Thyroid gland (tissue), 4 donors: ENCODE data around the gene RXFP4. TPM values are rescaled to one million over a fixed set of nuclear protein-coding genes. Genes with fewer than 3 reads are reported as not detected.

ENCODE experiments used
- DNase-seq, 2 donors: peaks; one replicate each; pipeline ENCODE4 v3.0.0-alpha.2; 2019
- H3K27ac ChIP-seq, 3 donors: fragments of 200-600 bp; sonication (generic); 1 replicate in 2 of 3; 2 replicates in 1 of 3; pipeline ENCODE4 v1.5.1; 2016 to 2019; ENCODE audit warnings: mild to moderate bottlenecking in 1 of 3, moderate library complexity in 1 of 3
- H3K27me3 ChIP-seq: fragments of 200-600 bp; sonication (generic); one replicate; pipeline ENCODE4 v1.5.1; 2019
- H3K36me3 ChIP-seq, 2 donors: fragments of 200-600 bp; sonication (generic); one replicate each; pipeline ENCODE4 v1.5.1; 2016 to 2019
- H3K4me1 ChIP-seq, 2 donors: fragments of 200-600 bp; sonication (generic); one replicate each; pipeline ENCODE4 v1.5.1; 2017 to 2019
- H3K4me3 ChIP-seq, 3 donors: fragments of 200-600 bp; sonication (generic); replicated peaks in 1 of 3; 1 replicate in 2 of 3; 2 replicates in 1 of 3; pipeline ENCODE4 v1.5.1; 2016; ENCODE audit warnings: mild to moderate bottlenecking in 1 of 3
- H3K9me3 ChIP-seq: fragments of 200-600 bp; sonication (generic); one replicate; pipeline ENCODE4 v1.5.1; 2017
- CTCF ChIP-seq, 6 experiments: fragments of 200-600 bp in 3 of 6; fragments of 450-650 bp in 3 of 6; sonication (generic) in 3 of 6; IDR thresholded peaks; one replicate each; pipeline ENCODE4 v1.5.1; 2016 to 2019; ENCODE audit warnings: antibody characterized with exemption in 6 of 6, mild to moderate bottlenecking in 2 of 6, inconsistent platforms in 1 of 6, moderate library complexity in 1 of 6
- POLR2A ChIP-seq, 2 donors: fragments of 450-650 bp; IDR thresholded peaks; one replicate each; pipeline ENCODE4 v1.6.1; 2017; ENCODE audit warnings: antibody characterized with exemption in 2 of 2, mild to moderate bottlenecking in 2 of 2, moderate library complexity in 1 of 2
- WGBS, 2 donors: methylation state at CpG; one replicate each; pipeline ENCODE4 v1.1.5; 2017; 5-methylcytosine and 5-hydroxymethylcytosine counted together
- intact Hi-C: fragments of 100-400 bp; cut with DNase I; formaldehyde crosslinking; loops from one replicate; pipeline ENCODE4 v1.15.1; 2023
- total RNA-seq, 4 donors: library from RNA; depleted of rRNA; stranded (reverse); fragments of >200 nt; gene quantifications; one replicate each; pipeline ENCODE4 v1.2.3, GENCODE V29; 2016

The RXFP4 gene
- total RNA-seq, 4 donors from 2014 or later: not detected

GRCh38 chr1:155962599-155963211 is 21.3 kb downstream of the RXFP4 start:
- Histone ChIP-seq H3K27ac (peak overlapping the region in 2 of 3 donors; percentile 24 to 32), H3K36me3 (peaks cover 82 to 83% of the 10 kb centered on the region in 2 donors), H3K4me3 (no peak overlapping the region), H3K9me3 (no peaks in the 10 kb centered on the region), H3K27me3 (no peaks in the 10 kb centered on the region), H3K4me1 (peaks cover 3 to 40% of the 10 kb centered on the region in 2 donors)
- intact Hi-C loops: no loop called here
- peak; percentile 31 to 42 for DNase-seq
- TF ChIP-seq POLR2A (IDR thresholded peaks at IDR 0.05) (no peak), CTCF (IDR thresholded peaks at IDR 0.05) (no peak)
- WGBS, 2 donors: 81% methylated on average over 12 to 17 of the region's 18 CpGs

- Histone ChIP-seq H3K36me3 (peaks cover 69 to 73% of the 10 kb centered on the region in 2 donors), H3K27ac (no peak overlapping the region), H3K9me3 (no peaks in the 10 kb centered on the region), H3K4me3 (no peak overlapping the region), H3K4me1 (peaks cover 6 to 50% of the 10 kb centered on the region in 2 donors), H3K27me3 (no peaks in the 10 kb centered on the region)
- TF ChIP-seq CTCF (IDR thresholded peaks at IDR 0.05) (no peak), POLR2A (IDR thresholded peaks at IDR 0.05) (no peak)
- intact Hi-C loops: no loop called here
- 91 to 93% methylated on average over 7 of the region's 7 CpGs for WGBS, 2 donors
- DNase-seq: no peak
Measured at GRCh38 chr1:155964193-155964592, 22.8 kb downstream of the RXFP4 start.

- no peak for TF ChIP-seq CTCF (IDR thresholded peaks at IDR 0.05)
- TF ChIP-seq POLR2A (IDR thresholded peaks at IDR 0.05): no peak
- peaks cover 52 to 55% of the 10 kb centered on the region in 2 donors for H3K36me3 ChIP-seq
- H3K4me1 ChIP-seq: peaks cover 12 to 53% of the 10 kb centered on the region in 2 donors
- 90 to 94% methylated on average over 7 to 9 of the region's 9 CpGs for WGBS, 2 donors
- no peak for DNase-seq
- no peaks in the 10 kb centered on the region for H3K9me3 ChIP-seq
- intact Hi-C loops: no loop called here
- H3K4me3 ChIP-seq: no peak overlapping the region
- H3K27me3 ChIP-seq: no peaks in the 10 kb centered on the region
- peak overlapping the region in 2 of 3 donors; percentile 8 to 9 for H3K27ac ChIP-seq
Measured at GRCh38 chr1:155966135-155966534, 24.7 kb downstream of the RXFP4 start.

GRCh38 chr1:155966750-155967149 is 25.3 kb downstream of the RXFP4 start:
- WGBS, 2 donors: 74 to 80% methylated on average over 7 of the region's 7 CpGs
- Histone ChIP-seq H3K4me1 (peaks cover 18 to 60% of the 10 kb centered on the region in 2 donors), H3K4me3 (no peak overlapping the region), H3K27me3 (no peaks in the 10 kb centered on the region), H3K36me3 (peaks cover 46 to 49% of the 10 kb centered on the region in 2 donors), H3K27ac (peak overlapping the region; percentile 10 to 76 (median 29)), H3K9me3 (no peaks in the 10 kb centered on the region)
- TF ChIP-seq POLR2A (IDR thresholded peaks at IDR 0.05): no peak
- no peak for TF ChIP-seq CTCF (IDR thresholded peaks at IDR 0.05)
- DNase-seq: no peak
- intact Hi-C loops: no loop called here

GRCh38 chr1:155967341-155968050 is 26.1 kb downstream of the RXFP4 start:
- Histone ChIP-seq H3K4me1 (peaks cover 26 to 61% of the 10 kb centered on the region in 2 donors), H3K27ac (peak overlapping the region; percentile 10 to 76 (median 29)), H3K27me3 (no peaks in the 10 kb centered on the region), H3K9me3 (no peaks in the 10 kb centered on the region), H3K36me3 (peaks cover 38 to 41% of the 10 kb centered on the region in 2 donors), H3K4me3 (no peak overlapping the region)
- intact Hi-C loops: no loop called here
- TF ChIP-seq POLR2A (IDR thresholded peaks at IDR 0.05) (no peak), CTCF (IDR thresholded peaks at IDR 0.05) (no peak)
- no peak for DNase-seq
- 58 to 70% methylated on average over 13 of the region's 13 CpGs for WGBS, 2 donors
